GM10266 (cell line): ENCODE data around the gene CEACAM5.

ENCODE experiments used
- DNase-seq: peaks from one replicate; pipeline ENCODE4 v3.0.0; 2012; ENCODE audit errors: extremely low spot score
- TF ChIP-seq, protein P1 (sequence below): IDR thresholded peaks from 2 replicates; pipeline ENCODE4 v1.5.1; 2012; ENCODE audit warnings: mild to moderate bottlenecking, low read depth; ENCODE audit not compliant: control insufficient read depth, insufficient read depth; ENCODE audit errors: missing control alignments

CEACAM5 gene

DNA sequence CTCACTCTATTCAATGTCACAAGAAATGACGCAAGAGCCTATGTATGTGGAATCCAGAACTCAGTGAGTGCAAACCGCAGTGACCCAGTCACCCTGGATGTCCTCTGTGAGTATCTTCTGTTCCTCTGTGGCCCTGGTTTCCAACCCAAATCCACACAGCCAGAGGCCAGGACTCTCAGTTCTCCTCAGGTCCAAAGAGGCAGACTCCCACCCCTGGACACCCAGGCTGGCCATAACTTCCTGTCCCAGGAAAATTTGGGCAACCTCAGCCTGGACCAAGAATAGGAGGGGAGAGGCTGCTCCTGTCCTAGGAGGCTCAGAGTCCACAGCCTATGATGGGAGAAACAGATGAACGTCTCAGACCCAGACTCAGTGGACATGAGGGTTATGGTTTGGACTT lies 11.7 kb downstream of the CEACAM5 start:
- TF ChIP-seq, protein P1, sequence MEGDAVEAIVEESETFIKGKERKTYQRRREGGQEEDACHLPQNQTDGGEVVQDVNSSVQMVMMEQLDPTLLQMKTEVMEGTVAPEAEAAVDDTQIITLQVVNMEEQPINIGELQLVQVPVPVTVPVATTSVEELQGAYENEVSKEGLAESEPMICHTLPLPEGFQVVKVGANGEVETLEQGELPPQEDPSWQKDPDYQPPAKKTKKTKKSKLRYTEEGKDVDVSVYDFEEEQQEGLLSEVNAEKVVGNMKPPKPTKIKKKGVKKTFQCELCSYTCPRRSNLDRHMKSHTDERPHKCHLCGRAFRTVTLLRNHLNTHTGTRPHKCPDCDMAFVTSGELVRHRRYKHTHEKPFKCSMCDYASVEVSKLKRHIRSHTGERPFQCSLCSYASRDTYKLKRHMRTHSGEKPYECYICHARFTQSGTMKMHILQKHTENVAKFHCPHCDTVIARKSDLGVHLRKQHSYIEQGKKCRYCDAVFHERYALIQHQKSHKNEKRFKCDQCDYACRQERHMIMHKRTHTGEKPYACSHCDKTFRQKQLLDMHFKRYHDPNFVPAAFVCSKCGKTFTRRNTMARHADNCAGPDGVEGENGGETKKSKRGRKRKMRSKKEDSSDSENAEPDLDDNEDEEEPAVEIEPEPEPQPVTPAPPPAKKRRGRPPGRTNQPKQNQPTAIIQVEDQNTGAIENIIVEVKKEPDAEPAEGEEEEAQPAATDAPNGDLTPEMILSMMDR = no peak
- DNase-seq = no peak

DNA sequence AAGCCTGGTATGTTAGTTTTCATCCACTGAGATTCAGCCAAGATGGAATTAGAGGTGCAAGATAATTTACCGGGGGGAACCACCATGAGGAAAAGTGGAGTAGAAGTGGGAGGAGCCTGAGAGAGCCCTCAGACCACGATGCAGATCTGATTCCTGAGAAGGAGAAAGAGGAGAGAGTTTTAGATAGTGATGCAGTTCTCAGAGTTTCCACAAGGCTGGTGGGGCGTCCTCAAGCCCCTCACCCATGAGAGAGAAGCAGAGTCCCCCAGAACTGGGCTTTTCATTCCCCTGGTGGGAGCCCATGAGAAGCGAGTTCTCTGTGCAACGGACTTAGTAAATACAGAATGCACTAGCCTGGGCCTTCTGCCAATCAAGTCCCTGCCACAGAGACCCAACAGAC lies 18.1 kb downstream of the CEACAM5 start:
- TF ChIP-seq, protein P1 = no peak
- no peak for DNase-seq

DNA sequence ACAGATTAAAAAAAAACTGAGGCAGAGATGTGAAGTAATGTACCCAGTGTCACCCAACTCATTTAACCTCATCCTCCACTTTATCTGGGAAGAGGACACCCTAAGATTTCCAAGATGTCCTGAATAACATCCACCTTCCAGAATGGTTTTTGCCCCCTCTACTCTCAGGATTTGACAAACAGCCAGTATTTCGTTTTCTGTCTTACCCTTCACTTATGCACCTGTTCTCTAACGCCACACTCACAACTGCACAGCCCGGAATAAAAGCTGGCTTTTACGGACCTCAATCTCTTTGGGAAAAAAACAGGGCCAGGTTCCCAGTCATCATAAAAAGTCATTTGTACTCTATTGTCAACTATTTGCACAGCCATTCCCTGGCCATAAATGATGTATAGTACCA lies 25.7 kb downstream of the CEACAM5 start:
- TF ChIP-seq, protein P1 = no peak
- no peak for DNase-seq

DNA sequence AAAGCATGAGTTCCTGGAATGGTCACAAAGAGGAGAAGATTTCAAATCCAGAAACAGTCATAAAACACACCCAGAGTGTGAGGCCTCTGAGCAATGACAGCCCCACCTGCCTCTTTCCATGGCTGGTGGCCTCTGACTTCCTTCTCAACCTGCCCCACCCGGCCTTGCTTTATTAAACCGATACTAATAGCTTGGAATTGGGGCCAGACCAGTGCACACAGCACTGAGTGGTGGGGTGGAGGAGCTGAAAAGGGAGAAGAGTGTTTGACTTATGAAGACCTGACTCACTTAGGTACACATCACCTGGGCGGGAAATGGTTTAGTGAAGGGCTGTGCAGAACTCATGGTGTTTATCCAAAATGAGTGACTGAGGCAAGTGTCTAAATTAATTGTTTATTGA lies 26.2 kb downstream of the CEACAM5 start:
- no peak for DNase-seq
- TF ChIP-seq, protein P1 = no peak

DNA sequence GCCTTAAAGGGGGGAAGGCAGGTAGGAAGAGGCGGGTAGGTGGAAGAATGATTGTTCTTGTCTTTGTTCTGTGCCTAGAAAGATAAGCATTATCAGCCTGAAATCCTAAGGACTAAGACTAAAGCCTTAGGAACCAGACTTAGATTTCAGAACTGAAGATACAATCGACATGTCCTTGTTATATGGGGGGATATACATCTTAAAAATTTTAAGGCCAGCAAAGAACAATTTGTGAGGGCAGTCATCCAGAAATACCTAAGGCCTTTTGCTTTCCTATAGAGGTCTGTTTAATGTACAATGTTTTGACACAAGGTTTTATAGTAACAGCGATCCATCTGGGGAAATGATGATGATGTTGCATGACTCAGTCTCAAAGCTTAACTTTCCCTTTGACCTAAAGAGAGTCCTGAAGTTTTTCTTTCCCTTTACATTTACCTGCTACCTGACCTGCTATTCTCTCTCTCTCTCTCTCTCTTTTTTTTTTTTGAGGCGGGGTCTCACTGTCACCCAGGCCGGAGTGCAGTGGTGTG lies 26.7 kb downstream of the CEACAM5 start:
- DNase-seq = no peak
- TF ChIP-seq, protein P1 = no peak

DNA sequence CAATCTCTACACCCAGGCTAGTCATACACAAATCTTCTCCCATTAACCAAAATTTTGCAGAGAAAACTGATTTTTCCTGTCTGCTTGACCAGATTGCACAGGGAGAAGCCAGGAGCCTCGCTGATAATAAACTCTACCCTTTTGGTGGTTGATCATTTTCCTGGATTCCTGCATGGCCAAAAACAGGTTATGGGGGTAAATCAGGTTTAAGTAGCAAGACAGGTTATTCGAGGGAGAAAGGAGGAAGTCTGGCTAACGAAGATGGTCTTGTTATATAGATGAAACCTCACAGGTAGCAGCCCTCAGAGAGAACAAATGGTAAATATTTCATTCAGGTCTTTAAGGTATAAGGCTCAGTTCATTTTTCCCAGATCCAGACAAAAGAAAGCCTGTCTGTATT lies 30.9 kb downstream of the CEACAM5 start:
- TF ChIP-seq, protein P1 = no peak
- no peak for DNase-seq

DNA sequence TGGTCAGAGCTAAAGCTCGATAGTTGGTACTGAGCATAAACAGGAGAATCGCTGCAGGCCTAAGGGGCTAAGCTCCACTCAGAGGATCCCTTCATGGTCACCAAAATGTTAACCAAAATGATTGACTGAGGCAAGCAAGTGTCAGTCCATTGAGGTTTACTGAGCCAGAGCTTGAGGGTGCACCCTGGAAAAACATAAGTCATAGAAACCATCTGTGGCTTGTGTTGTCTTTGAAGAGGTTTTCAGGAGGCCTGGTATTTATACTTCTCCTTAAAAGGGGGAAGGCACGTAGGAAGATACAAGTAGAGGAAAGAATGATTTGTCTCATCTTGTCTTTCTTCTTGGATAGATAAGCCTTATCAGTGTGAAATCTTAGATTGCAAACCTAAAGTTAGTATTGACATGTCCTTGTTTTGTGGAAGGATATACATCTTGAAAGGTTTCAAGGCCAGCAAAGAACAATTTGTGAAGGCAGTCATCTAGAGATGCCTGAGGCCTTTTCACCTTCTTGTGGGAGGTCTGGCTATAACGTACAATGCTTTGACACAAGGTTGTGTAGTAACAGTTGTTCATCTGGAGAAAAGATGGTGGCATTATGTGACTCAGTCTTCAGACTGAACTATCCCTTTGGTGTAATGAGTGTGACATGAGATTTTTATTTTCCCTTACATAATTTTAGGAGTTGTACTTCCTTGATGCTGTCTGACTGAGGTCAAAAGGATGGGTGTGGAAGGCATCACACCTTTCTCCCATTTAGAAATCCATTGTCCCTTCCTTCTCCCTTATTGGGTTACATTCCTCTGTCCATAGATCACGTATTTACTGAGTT lies 32.2 kb downstream of the CEACAM5 start:
- TF ChIP-seq, protein P1 = no peak

More for the DNA sequence above, 32.2 kb downstream of the CEACAM5 start:
- DNase-seq = no peak
